Fibroblast of villous mesenchyme (primary cell): ENCODE measurements around the gene SHISA7. TPM values are rescaled to one million over a fixed set of nuclear protein-coding genes. Genes with fewer than 3 reads are reported as not detected.

Source experiments
- DNase-seq: peaks from one replicate; pipeline ENCODE4 v3.0.0-alpha.2; 2010; ENCODE audit warnings: low read depth
- H3K4me3 ChIP-seq: 2 replicates; pipeline ENCODE4 v1.5.1; 2011; ENCODE audit warnings: low read depth, mild to moderate bottlenecking, low read length
- CTCF ChIP-seq: IDR thresholded peaks from 2 replicates; pipeline ENCODE4 v1.5.1; 2012; ENCODE audit warnings: low read depth, mild to moderate bottlenecking, low read length; ENCODE audit not compliant: insufficient read depth
- total RNA-seq: library from RNA; depleted of rRNA; stranded (reverse); fragments of >200 nt; gene quantifications from 2 replicates; pipeline ENCODE4 v1.2.3, GENCODE V29; 2012

SHISA7 gene
- total RNA-seq, result not detected in 2 replicates

DNA sequence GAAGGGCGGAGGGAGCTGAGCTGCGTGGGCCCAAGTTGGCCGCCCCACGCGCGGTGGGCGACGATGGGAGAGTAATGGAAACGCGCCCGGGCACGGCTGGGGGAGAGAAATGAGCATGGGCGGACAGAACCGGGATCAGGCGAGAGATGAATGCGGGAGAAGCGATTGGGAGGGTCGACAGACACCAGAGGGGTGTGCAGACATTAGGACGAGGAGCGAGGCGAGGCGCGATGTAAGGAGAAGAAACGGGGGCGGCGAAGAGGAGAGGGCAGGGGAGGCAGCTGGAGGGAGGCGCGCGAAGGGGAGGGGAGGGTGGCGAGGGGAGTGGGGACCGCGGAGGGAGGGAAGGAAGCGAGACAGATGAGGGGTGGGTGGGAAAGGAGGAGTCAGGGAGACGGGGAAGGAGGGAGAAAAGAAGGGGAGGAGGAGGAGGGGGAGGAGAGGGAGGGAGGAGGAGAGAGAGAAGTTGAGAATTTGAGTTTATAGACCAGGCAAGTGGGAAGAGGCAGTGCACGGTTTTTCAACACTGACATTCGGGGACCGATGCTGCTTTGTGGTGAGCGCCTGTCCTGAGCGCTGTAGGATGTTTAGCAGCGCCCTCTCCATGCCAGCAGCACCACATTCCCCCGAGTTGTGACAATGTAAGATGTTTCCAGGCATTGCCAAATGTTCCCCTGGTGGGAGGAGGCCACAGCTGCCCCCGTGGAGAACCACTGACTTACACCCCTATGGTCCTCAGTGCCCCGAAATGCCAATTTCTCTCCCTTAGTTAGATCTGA lies at the start of gene SHISA7:
SHISA7 (minus strand) TSS at position 256 of the 779 bp plus-strand sequence. CDS start 437 bp downstream, outside the sequence.
- H3K4me3 ChIP-seq, result no peak within 1 kb of the TSS
- no peak for TF ChIP-seq CTCF
- no peak for DNase-seq

DNA sequence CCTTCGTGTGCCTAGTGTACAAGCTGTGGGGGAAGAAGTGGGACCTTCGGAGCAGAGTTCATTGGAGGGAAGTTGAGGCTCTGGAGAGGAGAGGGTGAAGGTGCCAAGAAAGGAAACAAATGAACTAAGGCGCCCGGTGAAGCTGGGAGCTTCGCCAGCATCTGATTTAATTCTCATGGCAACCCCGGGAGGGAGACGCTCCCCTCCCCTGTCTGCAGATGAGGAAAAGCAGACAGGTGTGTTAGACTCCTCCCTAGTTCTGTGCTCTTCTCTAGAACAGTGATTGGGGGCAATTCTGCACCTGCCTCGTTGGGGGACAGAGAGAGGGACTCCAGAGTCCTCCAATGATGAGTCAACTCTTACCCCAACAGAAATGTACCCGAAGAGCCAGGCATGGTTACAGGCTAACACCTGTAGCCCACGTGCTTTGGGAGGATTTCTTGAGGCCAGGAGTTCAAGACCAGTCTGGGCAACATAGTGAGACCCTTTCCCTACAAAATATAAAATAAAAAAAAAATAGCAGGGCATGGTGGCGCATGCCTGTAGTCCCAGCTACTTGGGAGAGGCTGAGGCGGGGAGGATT lies 49.4 kb upstream of the SHISA7 start:
- no peak for TF ChIP-seq CTCF
- H3K4me3 ChIP-seq, result no peak overlapping the region
- DNase-seq, result no peak

DNA sequence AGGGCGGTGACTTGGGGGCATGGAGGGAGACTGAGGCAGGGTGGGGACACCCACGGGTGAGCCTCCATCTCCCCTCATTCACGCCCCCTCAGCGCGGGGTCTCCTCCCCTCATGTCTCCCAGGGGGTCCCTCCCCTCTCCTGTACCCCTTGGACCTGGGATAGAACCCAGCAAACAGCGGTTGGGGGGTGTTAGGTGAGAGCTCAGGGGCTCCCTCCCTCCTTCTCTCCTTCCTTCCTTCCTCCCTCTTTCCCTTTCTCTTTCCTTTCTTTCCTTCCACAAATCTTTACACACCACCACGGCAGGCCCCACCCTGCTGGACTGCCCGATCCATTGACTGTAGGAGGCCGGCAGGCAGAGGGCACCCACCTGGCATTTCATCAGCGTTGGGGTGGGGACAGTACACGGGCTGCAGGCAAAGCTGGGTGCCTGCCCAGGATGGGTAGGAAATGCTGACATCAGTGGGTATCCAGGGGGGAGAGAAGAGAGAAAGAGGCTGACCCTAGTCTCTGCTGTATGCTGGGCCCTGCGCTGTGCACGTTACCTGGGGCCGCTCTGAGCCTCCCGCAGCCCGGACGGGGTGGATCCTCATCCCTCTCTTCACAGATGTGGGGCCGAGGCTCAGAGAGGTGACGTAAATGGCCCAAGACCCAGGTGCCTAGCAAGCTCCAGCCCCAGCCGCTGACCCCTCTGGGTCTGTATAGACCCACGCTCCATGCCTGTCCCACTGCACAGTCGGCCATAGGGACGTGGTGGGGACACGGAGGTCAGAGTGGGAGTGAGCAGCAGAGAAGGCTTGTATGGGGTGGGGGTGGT lies 48.7 kb upstream of the SHISA7 start:
- no peak overlapping the region for H3K4me3 ChIP-seq
- TF ChIP-seq CTCF, result no peak
- DNase-seq, result no peak

- no peak overlapping the region for H3K4me3 ChIP-seq
- no peak for DNase-seq
- TF ChIP-seq CTCF, result no peak
These were observed 47.7 kb upstream of the SHISA7 start for GRCh38 chr19:55490478-55491432.

DNA sequence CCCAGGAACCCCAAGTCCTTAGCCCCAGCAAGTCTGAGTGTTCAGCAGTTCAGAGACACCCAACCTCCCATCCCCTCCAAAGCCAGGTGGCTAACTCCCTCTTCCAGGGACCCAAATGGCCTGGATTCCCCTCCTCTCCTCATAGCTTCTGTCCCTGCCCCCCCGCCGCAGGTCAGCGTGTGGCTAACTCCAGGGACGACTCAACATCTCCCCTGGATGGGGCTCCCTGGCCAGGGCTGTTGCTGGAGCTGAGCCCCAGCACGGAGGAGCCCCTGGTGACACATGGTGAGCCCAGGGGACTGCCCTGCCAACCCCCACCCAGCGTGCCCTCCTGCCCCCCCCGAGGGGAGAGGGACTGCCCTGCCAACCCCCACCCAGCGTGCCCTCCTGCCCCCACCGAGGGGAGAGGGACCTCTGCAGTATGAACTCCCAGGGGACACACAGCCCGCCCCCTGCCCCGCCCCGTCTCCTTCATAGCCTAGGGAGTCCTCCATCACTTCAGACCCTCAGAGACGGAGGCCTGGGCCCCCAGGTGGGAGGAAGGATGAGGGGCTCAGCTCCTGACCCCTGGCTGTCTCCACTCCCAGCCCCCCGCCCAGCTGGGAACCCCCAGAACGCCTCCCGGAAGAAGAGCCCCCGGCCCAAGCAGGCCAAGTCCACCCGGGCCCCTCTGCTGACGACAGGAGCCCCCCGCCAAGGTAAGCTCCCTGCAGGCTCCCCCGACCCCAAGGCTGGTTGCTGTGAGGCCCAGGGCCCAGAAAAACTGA lies 46.8 kb upstream of the SHISA7 start:
- DNase-seq, result no peak
- no peak for TF ChIP-seq CTCF
- H3K4me3 ChIP-seq, result no peak overlapping the region
